H1 (cell line): Measurements from ENCODE around the gene NME3. TPM values are rescaled to one million over a fixed set of nuclear protein-coding genes. Genes with fewer than 3 reads are reported as not detected.

ENCODE experiments used
- E2F6 ChIP-seq: IDR thresholded peaks from 2 replicates; pipeline ENCODE4 v1.6.1; 2012; ENCODE audit warnings: inconsistent platforms
- NRF1 ChIP-seq: IDR thresholded peaks from 2 replicates; pipeline ENCODE4 v1.6.1; 2011; ENCODE audit warnings: mild to moderate bottlenecking, low read depth, low read length, improper control_type of control experiment
- RBBP5 ChIP-seq: IDR thresholded peaks from 2 replicates; pipeline ENCODE4 v1.7.1; 2012; ENCODE audit warnings: low read depth, mild to moderate bottlenecking, inconsistent platforms, low read length, moderate library complexity, borderline replicate concordance
- RFX5 ChIP-seq: IDR thresholded peaks from 2 replicates; pipeline ENCODE4 v1.6.1; 2011; ENCODE audit warnings: low read depth, low read length, improper control_type of control experiment, borderline replicate concordance
- polyA plus RNA-seq, 7 experiments: library from polyadenylated mRNA; depleted of rRNA in 3 of 7; stranded (reverse) in 5 of 7; unstranded in 2 of 7; fragments of >200 nt in 5 of 7; fragments of 200-250 nt in 2 of 7; gene quantifications; 1 replicate in 5 of 7; 2 replicates in 1 of 7; 4 replicates in 1 of 7; pipeline versions ENCODE4 v1.2.1 to v1.2.3, GENCODE V29; 2011 to 2013; ENCODE audit warnings: missing spikeins in 2 of 7, mixed read lengths in 2 of 7
- total RNA-seq: library from RNA; stranded (reverse); fragmentation: NEBNext Ultra II Directional; extraction: Animal tissue kit (Norgen Biotek cat#: 25700); gene quantifications from 2 replicates; pipeline ENCODE4 v1.2.1, GENCODE V29; 2021

Gene NME3
- total and polyA plus RNA-seq, 2 of the 8 experiments (the other 6 are each of a cell fraction or from before 2014, with no cell fraction given): 72.5 to 163 TPM

GRCh38 chr16:1780677-1781072, 9.3 kb upstream of the NME3 start (continued):
- no peak for TF ChIP-seq E2F6
- TF ChIP-seq RFX5: no peak
- TF ChIP-seq RBBP5: no peak
- no peak for TF ChIP-seq NRF1
